Measurements from ENCODE around the gene CAMLG. TPM values are rescaled to one million over a fixed set of nuclear protein-coding genes. Genes with fewer than 3 reads are reported as not detected.

The CAMLG gene
- polyA plus RNA-seq, 2 donors: 22.9 to 25.6 TPM

GRCh38 chr5:134794819-134795218 is 56.5 kb downstream of the CAMLG start:
- Histone ChIP-seq H3K9me3 (ENCODE audit: control insufficient read depth in 2 of 2, insufficient read depth in 1 of 2, low read depth in 1 of 2, low read length in 1 of 2) (no peaks in the 10 kb centered on the region), H3K27me3 (ENCODE audit: control insufficient read depth in 1 of 2, insufficient read depth in 2 of 2, low read length in 2 of 2) (no peaks in the 10 kb centered on the region), H3K4me3 (ENCODE audit: low read depth in 1 of 2, low read length in 2 of 2) (no peak overlapping the region), H3K27ac (ENCODE audit: low read depth in 2 of 2, low read length in 1 of 2) (no peak overlapping the region), H3K4me1 (ENCODE audit: control insufficient read depth in 2 of 2, insufficient read depth in 2 of 2, low read length in 1 of 2) (no peaks in the 10 kb centered on the region), H3K36me3 (ENCODE audit: control insufficient read depth in 2 of 2, insufficient read depth in 2 of 2, low read length in 1 of 2) (peaks cover 0 to 4% of the 10 kb centered on the region in 2 donors)
- 96% methylated on average over 8 of the region's 8 CpGs for WGBS, 2 donors

GRCh38 chr5:134798468-134798867 is 60.1 kb downstream of the CAMLG start:
- no peaks in the 10 kb centered on the region for H3K9me3 ChIP-seq (ENCODE audit: control insufficient read depth in 2 of 2, insufficient read depth in 1 of 2, low read depth in 1 of 2, low read length in 1 of 2)
- no peaks in the 10 kb centered on the region for H3K4me1 ChIP-seq (ENCODE audit: control insufficient read depth in 2 of 2, insufficient read depth in 2 of 2, low read length in 1 of 2)
- H3K27ac ChIP-seq (ENCODE audit: low read depth in 2 of 2, low read length in 1 of 2): no peak overlapping the region
- peaks cover 0 to 7% of the 10 kb centered on the region in 2 donors for H3K36me3 ChIP-seq (ENCODE audit: control insufficient read depth in 2 of 2, insufficient read depth in 2 of 2, low read length in 1 of 2)
- H3K4me3 ChIP-seq (ENCODE audit: low read depth in 1 of 2, low read length in 2 of 2): no peak overlapping the region
- WGBS, 2 donors: 83 to 85% methylated on average over 5 of the region's 5 CpGs
- H3K27me3 ChIP-seq (ENCODE audit: control insufficient read depth in 1 of 2, insufficient read depth in 2 of 2, low read length in 2 of 2): no peaks in the 10 kb centered on the region

Other genes starting within 250 kb of the CAMLG start
- 1 to 10 TPM; 3.8 to 4.1 TPM for gene JADE2, start 212.9 kb upstream of the CAMLG start, polyA plus RNA-seq
- gene SAR1B, start 105.7 kb upstream of the CAMLG start, polyA plus RNA-seq: 10 to 100 TPM; 34.8 to 39.9 TPM
- 1 to 10 TPM; 5.0 to 6.0 TPM for gene SEC24A, start 89.8 kb upstream of the CAMLG start, polyA plus RNA-seq
- 10 to 100 TPM; 16.2 TPM for gene DDX46, start 20.2 kb downstream of the CAMLG start, polyA plus RNA-seq
- 10 to 100 TPM in 1 of 2 donors, 1 to 10 TPM in 1; 9.0 to 12.3 TPM for gene C5orf24, start 107.4 kb downstream of the CAMLG start, polyA plus RNA-seq
- gene TXNDC15, start 135.8 kb downstream of the CAMLG start, polyA plus RNA-seq: 10 to 100 TPM; 14.5 to 25.6 TPM
- 1 to 10 TPM; 5.7 to 6.0 TPM for gene PCBD2, start 166.6 kb downstream of the CAMLG start, polyA plus RNA-seq
- under 1 TPM; 0.34 to 0.55 TPM for gene CATSPER3, start 229.4 kb downstream of the CAMLG start, polyA plus RNA-seq